Putamen (tissue), 1 donor: ENCODE data around the gene MAT2B.
"Not testable (repeated sequence)": the region's sequence is repeated elsewhere in the genome, so short reads cannot be mapped to it uniquely, and the experiment has no call there.

Source experiments
- DNase-seq: peaks from one replicate; pipeline ENCODE4 v3.0.0-alpha.2; 2016; ENCODE audit warnings: low spot score

The MAT2B gene

GRCh38 chr5:163503106-163504078 is 2.0 kb upstream of the MAT2B start:
- DNase-seq = peak; percentile 60

- peak; percentile 55 for DNase-seq
These were observed 1.1 kb upstream of the MAT2B start for GRCh38 chr5:163504079-163504931.

- no peak for DNase-seq
These were observed 411 bp upstream of the MAT2B start for GRCh38 chr5:163505049-163505367.

GRCh38 chr5:163506095-163506457 is 657 bp downstream of the MAT2B start:
- DNase-seq = no peak

GRCh38 chr5:163506726-163507125 is 1.3 kb downstream of the MAT2B start:
- DNase-seq = no peak

- DNase-seq = no peak
These were observed 3.3 kb downstream of the MAT2B start for GRCh38 chr5:163508753-163509152.

GRCh38 chr5:163509291-163509951 is 4.0 kb downstream of the MAT2B start:
- no peak for DNase-seq

- DNase-seq = peak; percentile 15
These were observed 7.1 kb downstream of the MAT2B start for GRCh38 chr5:163512526-163512925.

GRCh38 chr5:163525096-163525495 is 19.7 kb downstream of the MAT2B start:
- no peak for DNase-seq

- no peak for DNase-seq
These were observed 24.3 kb downstream of the MAT2B start for GRCh38 chr5:163529698-163530097.

- no peak for DNase-seq
These were observed 25.9 kb downstream of the MAT2B start for GRCh38 chr5:163531272-163531671.

GRCh38 chr5:163532171-163533084 is 27.0 kb downstream of the MAT2B start:
- DNase-seq = no peak

GRCh38 chr5:163533223-163533622 is 27.8 kb downstream of the MAT2B start:
- no peak for DNase-seq

- DNase-seq = no peak
These were observed 29.2 kb downstream of the MAT2B start for GRCh38 chr5:163534492-163535094.

GRCh38 chr5:163535290-163535689 is 29.9 kb downstream of the MAT2B start:
- no peak for DNase-seq

GRCh38 chr5:163536442-163536841 is 31.0 kb downstream of the MAT2B start:
- not testable (repeated sequence) for DNase-seq

GRCh38 chr5:163540696-163541095 is 35.3 kb downstream of the MAT2B start:
- no peak for DNase-seq

- no peak for DNase-seq
These were observed 37.4 kb downstream of the MAT2B start for GRCh38 chr5:163542771-163543170.

GRCh38 chr5:163544041-163544440 is 38.6 kb downstream of the MAT2B start:
- DNase-seq = no peak

GRCh38 chr5:163544836-163545235 is 39.4 kb downstream of the MAT2B start:
- no peak for DNase-seq

GRCh38 chr5:163548649-163549048 is 43.2 kb downstream of the MAT2B start:
- DNase-seq = no peak
